HuH-7 (cell line): ENCODE results near the gene ZNF529.
"Not testable (repeated sequence)": the region's sequence is repeated elsewhere in the genome, so short reads cannot be mapped to it uniquely, and the experiment has no call there.

ENCODE experiments used
- DNase-seq: peaks from one replicate; pipeline ENCODE4 v3.0.0; 2011; ENCODE audit warnings: low spot score

ZNF529 gene

GRCh38 chr19:36573020-36573894 lies at the start of gene ZNF529:
Gene ZNF529 (minus strand): TSS chr19:36573292. CDS start chr19:36572346, 946 bp downstream.
- DNase-seq, result peak; percentile 91

- no peak for DNase-seq
Observed at GRCh38 chr19:36605877-36606478, 32.9 kb upstream of the ZNF529 start.

GRCh38 chr19:36605101-36605876 lies 32.2 kb upstream of the ZNF529 start, which contains the start of gene ZNF382:
Gene ZNF382 (plus strand): TSS chr19:36605313. CDS start chr19:36609915, 4,602 bp downstream.
- DNase-seq, result no peak

GRCh38 chr19:36604656-36605100 lies 31.6 kb upstream of the ZNF529 start:
- DNase-seq, result no peak

GRCh38 chr19:36602681-36603080 lies 29.6 kb upstream of the ZNF529 start:
- DNase-seq, result not testable (repeated sequence)

- DNase-seq, result no peak
Observed at GRCh38 chr19:36579255-36579654, 6.2 kb upstream of the ZNF529 start.

- DNase-seq, result no peak
Observed at GRCh38 chr19:36577271-36577996, 4.3 kb upstream of the ZNF529 start.

- no peak for DNase-seq
Observed at GRCh38 chr19:36574741-36575140, 1.6 kb upstream of the ZNF529 start.

GRCh38 chr19:36573895-36574720 lies 1.0 kb upstream of the ZNF529 start:
- no peak for DNase-seq

- DNase-seq, result no peak
Observed at GRCh38 chr19:36572593-36573019, 486 bp downstream of the ZNF529 start.

GRCh38 chr19:36564391-36564790 lies 8.7 kb downstream of the ZNF529 start:
- no peak for DNase-seq

GRCh38 chr19:36547001-36547732 lies 25.9 kb downstream of the ZNF529 start:
- no peak for DNase-seq

- peak; percentile 23 for DNase-seq
Observed at GRCh38 chr19:36528921-36529518, 44.1 kb downstream of the ZNF529 start.

- peak; percentile 84 for DNase-seq
Observed at GRCh38 chr19:36528194-36528920, 44.7 kb downstream of the ZNF529 start, which contains the start of gene ZNF260. Gene ZNF260 (minus strand): TSS chr19:36528271. CDS start chr19:36515238, 13,033 bp downstream.

GRCh38 chr19:36527873-36528193 lies 45.3 kb downstream of the ZNF529 start:
- no peak for DNase-seq

GRCh38 chr19:36527341-36527740 lies 45.8 kb downstream of the ZNF529 start:
- DNase-seq, result no peak

GRCh38 chr19:36526581-36526980 lies 46.5 kb downstream of the ZNF529 start:
- DNase-seq, result no peak

- DNase-seq, result no peak
Observed at GRCh38 chr19:36524617-36525016, 48.5 kb downstream of the ZNF529 start.

GRCh38 chr19:36514012-36514612 lies 59.0 kb downstream of the ZNF529 start:
- no peak for DNase-seq
